GM06990 (cell line): ENCODE measurements around the gene MACC1.

Experiments used
- DNase-seq: peaks from one replicate; pipeline ENCODE4 v3.0.0-alpha.2; 2011; ENCODE audit not compliant: insufficient read length; ENCODE audit errors: extremely low read depth
- H3K27me3 ChIP-seq: replicated peaks from 2 replicates; pipeline ENCODE4 v1.6.0; 2011; ENCODE audit warnings: low read length; ENCODE audit not compliant: control insufficient read depth, insufficient read depth
- H3K36me3 ChIP-seq: 2 replicates; pipeline ENCODE4 v1.5.1; 2011; ENCODE audit warnings: low read length; ENCODE audit not compliant: control insufficient read depth, insufficient read depth
- H3K4me3 ChIP-seq: replicated peaks from 2 replicates; pipeline ENCODE4 v1.5.1; 2011; ENCODE audit warnings: low read depth, mild to moderate bottlenecking, control low read depth, low read length
- TF ChIP-seq, protein P1 (sequence below): IDR thresholded peaks from 2 replicates; pipeline ENCODE4 v1.5.1; 2011; ENCODE audit warnings: low read length, control low read depth, mild to moderate bottlenecking, inconsistent platforms; ENCODE audit not compliant: insufficient read depth, poor library complexity, severe bottlenecking

The MACC1 gene

GRCh38 chr7:20197837-20198236 lies 19.3 kb downstream of the MACC1 start:
- DNase-seq: no peak
- Histone ChIP-seq H3K27me3 (no peaks in the 10 kb centered on the region), H3K36me3 (no peaks in the 10 kb centered on the region), H3K4me3 (no peak overlapping the region)
- TF ChIP-seq, protein P1, sequence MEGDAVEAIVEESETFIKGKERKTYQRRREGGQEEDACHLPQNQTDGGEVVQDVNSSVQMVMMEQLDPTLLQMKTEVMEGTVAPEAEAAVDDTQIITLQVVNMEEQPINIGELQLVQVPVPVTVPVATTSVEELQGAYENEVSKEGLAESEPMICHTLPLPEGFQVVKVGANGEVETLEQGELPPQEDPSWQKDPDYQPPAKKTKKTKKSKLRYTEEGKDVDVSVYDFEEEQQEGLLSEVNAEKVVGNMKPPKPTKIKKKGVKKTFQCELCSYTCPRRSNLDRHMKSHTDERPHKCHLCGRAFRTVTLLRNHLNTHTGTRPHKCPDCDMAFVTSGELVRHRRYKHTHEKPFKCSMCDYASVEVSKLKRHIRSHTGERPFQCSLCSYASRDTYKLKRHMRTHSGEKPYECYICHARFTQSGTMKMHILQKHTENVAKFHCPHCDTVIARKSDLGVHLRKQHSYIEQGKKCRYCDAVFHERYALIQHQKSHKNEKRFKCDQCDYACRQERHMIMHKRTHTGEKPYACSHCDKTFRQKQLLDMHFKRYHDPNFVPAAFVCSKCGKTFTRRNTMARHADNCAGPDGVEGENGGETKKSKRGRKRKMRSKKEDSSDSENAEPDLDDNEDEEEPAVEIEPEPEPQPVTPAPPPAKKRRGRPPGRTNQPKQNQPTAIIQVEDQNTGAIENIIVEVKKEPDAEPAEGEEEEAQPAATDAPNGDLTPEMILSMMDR: peak; percentile 42

- Histone ChIP-seq H3K4me3 (no peak overlapping the region), H3K27me3 (no peaks in the 10 kb centered on the region), H3K36me3 (no peaks in the 10 kb centered on the region)
- TF ChIP-seq, protein P1: no peak
- no peak for DNase-seq
Measured at GRCh38 chr7:20197125-20197748, 19.9 kb downstream of the MACC1 start.

GRCh38 chr7:20194343-20194995 lies 22.7 kb downstream of the MACC1 start:
- Histone ChIP-seq H3K4me3 (no peak overlapping the region), H3K36me3 (peaks cover 4% of the 10 kb centered on the region), H3K27me3 (no peaks in the 10 kb centered on the region)
- TF ChIP-seq, protein P1: no peak
- DNase-seq: no peak

DNA sequence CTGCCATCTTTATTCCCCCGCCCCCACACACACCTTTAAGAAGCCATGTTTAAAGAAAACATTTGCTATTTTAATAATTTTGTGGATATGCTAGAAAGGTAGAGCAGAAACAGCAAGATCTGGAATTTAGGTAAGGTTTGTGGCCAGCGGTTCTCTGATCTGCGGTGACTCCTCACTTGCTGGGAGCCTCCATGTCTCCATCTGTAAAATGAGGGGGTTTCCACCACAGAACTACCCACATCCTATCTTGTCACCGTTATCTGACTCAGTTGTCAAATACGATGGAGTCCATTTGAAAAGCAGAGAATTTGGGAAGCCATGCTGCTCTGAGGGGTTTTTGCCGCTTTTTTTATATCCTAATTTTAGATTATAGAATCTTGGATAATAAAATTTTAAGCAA lies 23.3 kb downstream of the MACC1 start:
- DNase-seq: no peak
- no peak overlapping the region for H3K4me3 ChIP-seq
- H3K36me3 ChIP-seq: peaks cover 4% of the 10 kb centered on the region
- TF ChIP-seq, protein P1: no peak
- no peaks in the 10 kb centered on the region for H3K27me3 ChIP-seq

- no peak for DNase-seq
- peaks cover 4% of the 10 kb centered on the region for H3K36me3 ChIP-seq
- TF ChIP-seq, protein P1: no peak
- H3K4me3 ChIP-seq: no peak overlapping the region
- H3K27me3 ChIP-seq: no peaks in the 10 kb centered on the region
Measured at GRCh38 chr7:20193242-20193777, 23.9 kb downstream of the MACC1 start.
